IMR-90 (cell line): ENCODE results near the gene TCF7. TPM values are rescaled to one million over a fixed set of nuclear protein-coding genes. Genes with fewer than 3 reads are reported as not detected.

Experiments
- ATAC-seq: fragments of 200-7000 bp; cut with Tn5 transposase; 2 replicates; pipeline ENCODE4 v1.9.1; 2020; ENCODE audit warnings: low read depth, mild to moderate bottlenecking, moderate library complexity
- BruUV-seq: library from RNA; stranded (reverse); fragments of 400-500 nt; replicated peaks from 2 replicates; lab custom pipeline; 2021; lab: Mats Ljungman, UMichigan
- CTCF ChIA-PET: fragments of 300-600 bp; formaldehyde crosslinking; extraction: SDS; loops from one replicate; lab custom pipeline; 2021; ENCODE audit warnings: antibody characterized with exemption; lab: Yijun Ruan, JAX
- POLR2A ChIA-PET: fragments of 300-600 bp; sonication (Branson Sonifier 250); formaldehyde crosslinking; loops from one replicate; lab custom pipeline; 2022; ENCODE audit warnings: antibody characterized with exemption; ENCODE audit not compliant: unreplicated experiment; lab: Charles Lee
- DNase-seq: peaks from one replicate; pipeline ENCODE4 v3.0.0; 2013
- H2AFZ ChIP-seq: replicated peaks from 2 replicates; pipeline ENCODE3; 2013; ENCODE audit warnings: low read length, mild to moderate bottlenecking; ENCODE audit not compliant: poor library complexity
- H2AK5ac ChIP-seq: 2 replicates; pipeline ENCODE4 v1.6.1; 2013; ENCODE audit warnings: low read depth, low read length, inconsistent platforms
- H2AK9ac ChIP-seq: replicated peaks from 2 replicates; pipeline ENCODE3; 2013; ENCODE audit warnings: mild to moderate bottlenecking, low read depth, low read length, moderate library complexity; ENCODE audit not compliant: poor library complexity
- H2BK120ac ChIP-seq: 2 replicates; pipeline ENCODE4 v1.6.1; 2013; ENCODE audit warnings: low read depth, low read length, inconsistent platforms
- H2BK15ac ChIP-seq: 3 replicates; pipeline ENCODE4 v1.6.1; 2013; ENCODE audit warnings: low read depth, low read length, inconsistent platforms
- H2BK20ac ChIP-seq: 2 replicates; pipeline ENCODE4 v1.6.1; 2013; ENCODE audit warnings: low read depth, mild to moderate bottlenecking, inconsistent platforms, low read length, moderate library complexity
- H2BK5ac ChIP-seq: 2 replicates; pipeline ENCODE4 v1.6.1; 2013; ENCODE audit warnings: mild to moderate bottlenecking, low read depth, low read length, inconsistent platforms; ENCODE audit not compliant: poor library complexity, severe bottlenecking
- H3K14ac ChIP-seq: replicated peaks from 2 replicates; pipeline ENCODE4 v1.6.1; 2013; ENCODE audit warnings: low read depth, low read length, inconsistent platforms
- H3K18ac ChIP-seq: 2 replicates; pipeline ENCODE4 v1.6.1; 2013; ENCODE audit warnings: low read depth, low read length, control low read depth
- H3K23ac ChIP-seq: 2 replicates; pipeline ENCODE4 v1.6.1; 2013; ENCODE audit warnings: low read depth, low read length, inconsistent platforms
- H3K27ac ChIP-seq: 2 replicates; pipeline ENCODE4 v1.5.1; 2013; ENCODE audit warnings: mild to moderate bottlenecking, control low read depth, low read length; ENCODE audit not compliant: insufficient read depth
- H3K27me3 ChIP-seq: 2 replicates; pipeline ENCODE4 v1.6.1; 2013; ENCODE audit warnings: low read length; ENCODE audit not compliant: control insufficient read depth, insufficient read depth
- H3K36me3 ChIP-seq: 2 replicates; pipeline ENCODE4 v1.6.1; 2013; ENCODE audit warnings: low read length, mixed read lengths; ENCODE audit not compliant: control insufficient read depth, insufficient read depth
- H3K4ac ChIP-seq: 2 replicates; pipeline ENCODE4 v1.6.1; 2013; ENCODE audit warnings: low read depth, low read length, inconsistent platforms
- H3K4me1 ChIP-seq: 2 replicates; pipeline ENCODE4 v1.6.1; 2013; ENCODE audit warnings: low read length, mixed read lengths; ENCODE audit not compliant: control insufficient read depth, insufficient read depth
- H3K4me2 ChIP-seq: 2 replicates; pipeline ENCODE4 v1.6.1; 2013; ENCODE audit warnings: low read depth, mild to moderate bottlenecking, control low read depth, low read length, moderate library complexity
- H3K4me3 ChIP-seq: 2 replicates; pipeline ENCODE4 v1.5.1; 2013; ENCODE audit warnings: low read depth, mild to moderate bottlenecking, control low read depth, low read length, moderate library complexity; ENCODE audit not compliant: insufficient read depth
- H3K56ac ChIP-seq: 2 replicates; pipeline ENCODE4 v1.6.1; 2013; ENCODE audit warnings: low read length, inconsistent platforms; ENCODE audit not compliant: insufficient read depth; ENCODE audit errors: extremely low read depth
- H3K79me1 ChIP-seq, 2 experiments: 2 replicates each; pipeline ENCODE4 v1.6.1; 2013; ENCODE audit warnings: low read length in 2 of 2, inconsistent platforms in 1 of 2, low read depth in 1 of 2
- H3K9ac ChIP-seq: 2 replicates; pipeline ENCODE4 v1.6.1; 2013; ENCODE audit warnings: low read depth, low read length, control low read depth
- H3K9me1 ChIP-seq: 2 replicates; pipeline ENCODE4 v1.6.1; 2013; ENCODE audit warnings: low read length, inconsistent platforms; ENCODE audit not compliant: insufficient read depth
- H3K9me3 ChIP-seq: 2 replicates; pipeline ENCODE4 v1.6.1; 2013; ENCODE audit warnings: low read length; ENCODE audit not compliant: control insufficient read depth, insufficient read depth
- H4K20me1 ChIP-seq: 2 replicates; pipeline ENCODE4 v1.6.1; 2013; ENCODE audit warnings: low read length, inconsistent platforms; ENCODE audit not compliant: insufficient read depth
- H4K5ac ChIP-seq: 2 replicates; pipeline ENCODE4 v1.6.1; 2013; ENCODE audit warnings: mild to moderate bottlenecking, low read depth, low read length, control low read depth
- H4K8ac ChIP-seq, 2 experiments: 2 replicates each; pipeline ENCODE4 v1.6.1; 2013; ENCODE audit warnings: low read depth in 2 of 2, low read length in 2 of 2, control low read depth in 1 of 2, inconsistent platforms in 1 of 2
- H4K91ac ChIP-seq: 2 replicates; pipeline ENCODE4 v1.6.1; 2013; ENCODE audit warnings: low read depth, low read length, inconsistent platforms; ENCODE audit not compliant: insufficient read depth
- POLR2A ChIP-seq: IDR thresholded peaks from 2 replicates; pipeline ENCODE4 v1.6.1; 2012; ENCODE audit warnings: mild to moderate bottlenecking, low read depth, low read length
- RCOR1 ChIP-seq: IDR thresholded peaks from 2 replicates; pipeline ENCODE4 v1.6.1; 2012; ENCODE audit warnings: mild to moderate bottlenecking, low read length, improper control_type of control experiment; ENCODE audit not compliant: insufficient replicate concordance
- WGBS, 2 experiments: methylation state at CpG; one replicate each; pipeline versions ENCODE4 v1.1.5 to v1.1.7; 2013; ENCODE audit warnings: missing lambda C conversion rate in 2 of 2; ENCODE audit not compliant: insufficient read length in 1 of 2; ENCODE audit errors: extremely low coverage in 2 of 2; 5-methylcytosine and 5-hydroxymethylcytosine counted together
- dilution Hi-C: fragments of 300-500 bp; cut with HindIII; formaldehyde crosslinking; loops from one replicate; pipeline ENCODE4 v1.14.3; 2018; ENCODE audit warnings: low sequenced_read_pairs; ENCODE audit not compliant: unreplicated experiment
- in situ Hi-C: fragments of 300-500 bp; cut with MboI; formaldehyde crosslinking; loops from 3 replicates; pipeline ENCODE4 v1.14.3; 2019; ENCODE audit warnings: low sequenced_read_pairs, inconsistent platforms, mixed read lengths
- intact Hi-C: fragments of 100-400 bp; cut with micrococcal nuclease; formaldehyde crosslinking; loops from 2 replicates; pipeline ENCODE4 v1.10.0; 2022
- polyA plus RNA-seq, 3 experiments: library from polyadenylated mRNA; depleted of rRNA; stranded (reverse); fragments of >200 nt; gene quantifications; 2 replicates each; pipeline ENCODE4 v1.2.3, GENCODE V29; 2012; ENCODE audit warnings: low replicate concordance in 1 of 3
- total RNA-seq: library from RNA; depleted of rRNA; stranded (reverse); fragments of >200 nt; gene quantifications from 2 replicates; pipeline ENCODE4 v1.2.3, GENCODE V29; 2012

Gene TCF7
- total and polyA plus RNA-seq, 2 of the 4 experiments (the other 2 are of a cell fraction): 1.3 to 3.4 TPM

- TF ChIP-seq POLR2A (0 out of 2 replicates have a peak, but pooled peaks have one; percentile 14), RCOR1 (no peak)
- ChIA-PET CTCF (interaction anchor here (0.8 to 1.6 kb wide), 3 partner anchors 16 to 85 kb away, joined by 4 read pairs; no protein-coding TSS in a partner anchor), POLR2A (no interaction called here)
- Histone ChIP-seq H3K4me2 (no peak overlapping the region), H2BK20ac (peak overlapping the region; percentile 39; the same call in 1 of the 2 replicates), H2BK15ac (peak overlapping the region; percentile 14; the same call in 1 of the 3 replicates), H3K23ac (peak overlapping the region; percentile 67; the same call in 1 of the 2 replicates), H4K20me1 (peaks cover 24% of the 10 kb centered on the region), H3K18ac (no peak overlapping the region), H2AK5ac (peak overlapping the region; percentile 80), H3K79me1 (peaks cover 0 to 33% of the 10 kb centered on the region in 2 experiments; a peak in 3 of 4 replicates), H2AK9ac (peak overlapping the region; percentile 79), H4K5ac (no peak overlapping the region), H3K56ac (no peak overlapping the region; the same call in 1 of the 2 replicates), H3K9me3 (no peaks in the 10 kb centered on the region), H4K8ac (peak overlapping the region in 1 of 2 experiments; percentile 27; a peak in 1 of 4 replicates), H3K4ac (peak overlapping the region; percentile 53), H4K91ac (peak overlapping the region; percentile 22; the same call in 1 of the 2 replicates), H3K36me3 (peaks cover 6% of the 10 kb centered on the region), H2BK5ac (peak overlapping the region; percentile 32), H3K9me1 (peaks cover 30% of the 10 kb centered on the region), H2AFZ (peak overlapping the region; percentile 58), H2BK120ac (peak overlapping the region; percentile 39; the same call in 1 of the 2 replicates), H3K14ac (peak overlapping the region; percentile 53; the same call in 1 of the 2 replicates), H3K9ac (no peak overlapping the region), H3K4me3 (no peak overlapping the region), H3K27me3 (no peaks in the 10 kb centered on the region), H3K27ac (peak overlapping the region; percentile 25; the same call in 1 of the 2 replicates), H3K4me1 (peaks cover 14% of the 10 kb centered on the region)
- in situ Hi-C loops: no loop called here
- 100% methylated on average over 2 of the region's 8 CpGs; no CpG with 5 or more reads in 1 of the 2 experiments for whole genome bisulfite sequencing, 2 experiments
- ATAC-seq: peak; percentile 15
- DNase-seq: peak; percentile 69
- dilution Hi-C loops: no loop called here
- intact Hi-C loops: no loop called here
- BruUV-seq: no TSS peak
Measured at GRCh38 chr5:134124289-134125038, 10.0 kb downstream of the TCF7 start.
